HCT116 (cell line): Measurements from ENCODE around the gene GNAI2. TPM values are rescaled to one million over a fixed set of nuclear protein-coding genes. Genes with fewer than 3 reads are reported as not detected.

Experiments
- ATAC-seq: fragments of 200-7000 bp; cut with Tn5 transposase; 2 replicates; pipeline ENCODE4 v1.9.1; 2020; ENCODE audit warnings: mild to moderate bottlenecking, moderate library complexity
- BruUV-seq: library from RNA; stranded (reverse); fragments of 400-500 nt; replicated peaks from 2 replicates; lab custom pipeline; 2021; lab: Mats Ljungman, UMichigan
- CTCF ChIA-PET: fragments of 300-600 bp; sonication (Branson Sonifier 250); formaldehyde crosslinking; loops from one replicate; lab custom pipeline; 2021; ENCODE audit warnings: antibody characterized with exemption; lab: Charles Lee
- POLR2A ChIA-PET: fragments of 300-600, 350-600 bp; sonication (Branson Sonifier 250); formaldehyde crosslinking; loops from one replicate; lab custom pipeline; 2021; ENCODE audit warnings: antibody characterized with exemption; lab: Charles Lee
- RAD21 ChIA-PET, 2 experiments: fragments of 300-600 bp; sonication (Branson Sonifier 250); formaldehyde crosslinking; loops; one replicate each; lab custom pipeline; 2023; ENCODE audit warnings: low total read pairs in 2 of 2; ENCODE audit not compliant: uncharacterized antibody in 2 of 2, unreplicated experiment in 2 of 2, low non-redundant PET in 1 of 2; lab: Charles Lee
- DNase-seq: peaks from one replicate; pipeline ENCODE4 v3.0.0-alpha.2; 2010; ENCODE audit warnings: low read depth, low spot score
- H2AFZ ChIP-seq: fragments of 200-600 bp; shearing (Covaris generic), sonication (generic); 2 replicates; pipeline ENCODE4 v1.6.1; 2017; ENCODE audit warnings: low read depth, mixed run types, mixed read lengths, antibody characterized with exemption, low read length; ENCODE audit not compliant: poor library complexity, severe bottlenecking
- H3K27ac ChIP-seq: 2 replicates; pipeline ENCODE4 v1.5.1; 2012; ENCODE audit warnings: low read depth, low read length
- H3K27me3 ChIP-seq: fragments of 200-600 bp; sonication (generic); 2 replicates; pipeline ENCODE4 v1.6.1; 2016; ENCODE audit warnings: mixed run types, low read length, mixed read lengths; ENCODE audit not compliant: insufficient read depth
- H3K36me3 ChIP-seq, 2 experiments: fragments of 200-500 bp in 1 of 2; fragments of 200-600 bp in 1 of 2; sonication (Bioruptor generic) in 1 of 2; sonication (generic) in 1 of 2; 2 replicates each; pipeline versions ENCODE4 v1.5.1 to v1.6.1; 2014 to 2016; ENCODE audit warnings: low read length in 2 of 2, inconsistent platforms in 1 of 2, mixed read lengths in 1 of 2, mixed run types in 1 of 2; ENCODE audit not compliant: insufficient read depth in 2 of 2, control insufficient read depth in 1 of 2
- H3K4me1 ChIP-seq, 2 experiments: fragments of 200-600 bp in 1 of 2; sonication (generic) in 1 of 2; 2 replicates each; pipeline versions ENCODE4 v1.5.1 to v1.6.1; 2012 to 2017; ENCODE audit warnings: low read length in 2 of 2, inconsistent platforms in 1 of 2, mild to moderate bottlenecking in 1 of 2, mixed read lengths in 1 of 2, mixed run types in 1 of 2, moderate library complexity in 1 of 2; ENCODE audit not compliant: insufficient read depth in 2 of 2, control insufficient read depth in 1 of 2
- H3K4me2 ChIP-seq: fragments of 200-600 bp; sonication (generic); 2 replicates; pipeline ENCODE4 v1.6.1; 2017; ENCODE audit warnings: mixed run types, low read length, mixed read lengths
- H3K4me3 ChIP-seq, 2 experiments: fragments of 200-600 bp in 1 of 2; sonication (generic) in 1 of 2; replicated peaks in 1 of 2; 2 replicates each; pipeline ENCODE4 v1.5.1; 2011 to 2016; ENCODE audit warnings: low read length in 2 of 2, control low read depth in 1 of 2, low read depth in 1 of 2, mild to moderate bottlenecking in 1 of 2, mixed read lengths in 1 of 2, mixed run types in 1 of 2
- H3K79me2 ChIP-seq: fragments of 200-600 bp; sonication (generic); 2 replicates; pipeline ENCODE4 v1.6.1; 2017; ENCODE audit warnings: mild to moderate bottlenecking, mixed run types, low read length, moderate library complexity, mixed read lengths; ENCODE audit not compliant: insufficient read depth
- H3K9ac ChIP-seq: fragments of 200-600 bp; sonication (generic); 2 replicates; pipeline ENCODE4 v1.6.1; 2016; ENCODE audit warnings: low read length, mixed read lengths
- H3K9me2 ChIP-seq: fragments of 200-600 bp; sonication (generic), shearing (Covaris generic); 2 replicates; pipeline ENCODE4 v1.6.1; 2017; ENCODE audit warnings: mixed run types, mild to moderate bottlenecking, moderate library complexity; ENCODE audit not compliant: insufficient read depth
- H3K9me3 ChIP-seq, 2 experiments: fragments of 200-500 bp in 1 of 2; fragments of 200-600 bp in 1 of 2; sonication (Bioruptor generic) in 1 of 2; sonication (generic) in 1 of 2; 2 replicates each; pipeline ENCODE4 v1.6.1; 2014 to 2017; ENCODE audit warnings: low read length in 2 of 2, mixed read lengths in 2 of 2, inconsistent platforms in 1 of 2, low read depth in 1 of 2, mild to moderate bottlenecking in 1 of 2, mixed run types in 1 of 2, moderate library complexity in 1 of 2; ENCODE audit not compliant: control insufficient read depth in 1 of 2, insufficient read depth in 1 of 2
- H4K20me1 ChIP-seq: fragments of 200-600 bp; sonication (generic), shearing (Covaris generic); 2 replicates; pipeline ENCODE4 v1.6.1; 2017; ENCODE audit warnings: mixed run types, mild to moderate bottlenecking, moderate library complexity; ENCODE audit not compliant: insufficient read depth
- ATF3 ChIP-seq: IDR thresholded peaks from 2 replicates; pipeline ENCODE4 v1.6.1; 2012
- EZH2 ChIP-seq: fragments of 200-600 bp; sonication (generic); IDR thresholded peaks from 2 replicates; pipeline ENCODE4 v1.6.1; 2017; ENCODE audit warnings: antibody characterized with exemption, mixed run types
- EZH2phosphoT487 ChIP-seq: fragments of 200-600 bp; IDR thresholded peaks from 2 replicates; pipeline ENCODE4 v1.6.1; 2018; ENCODE audit warnings: antibody characterized with exemption, borderline replicate concordance
- FOSL1 ChIP-seq: IDR thresholded peaks from 2 replicates; pipeline ENCODE4 v1.6.1; 2012; ENCODE audit warnings: low read depth
- JUND ChIP-seq: IDR thresholded peaks from 2 replicates; pipeline ENCODE4 v1.6.1; 2012
- MAX ChIP-seq: IDR thresholded peaks from 2 replicates; pipeline ENCODE4 v1.6.1; 2012
- POLR2A ChIP-seq: IDR thresholded peaks from 2 replicates; pipeline ENCODE4 v1.7.0; 2011; ENCODE audit warnings: borderline replicate concordance; ENCODE audit not compliant: insufficient read depth, insufficient read length; ENCODE audit errors: extremely low read depth
- POLR2AphosphoS5 ChIP-seq: IDR thresholded peaks from 2 replicates; pipeline ENCODE4 v1.6.1; 2011; ENCODE audit warnings: mild to moderate bottlenecking, low read depth, low read length, moderate library complexity
- REST ChIP-seq: IDR thresholded peaks from 2 replicates; pipeline ENCODE4 v1.6.1; 2012; ENCODE audit warnings: low read depth
- SIN3A ChIP-seq: IDR thresholded peaks from 2 replicates; pipeline ENCODE4 v1.6.1; 2012; ENCODE audit warnings: low read depth
- TCF7L2 ChIP-seq: IDR thresholded peaks from 2 replicates; pipeline ENCODE4 v1.7.0; 2011; ENCODE audit warnings: borderline replicate concordance, inconsistent platforms; ENCODE audit not compliant: insufficient read depth, insufficient read length; ENCODE audit errors: extremely low read depth
- YY1 ChIP-seq: IDR thresholded peaks from 2 replicates; pipeline ENCODE4 v1.6.1; 2011; ENCODE audit warnings: low read length, low read depth, moderate library complexity, mild to moderate bottlenecking; ENCODE audit not compliant: insufficient replicate concordance; ENCODE audit errors: extremely low read depth
- ZBTB33 ChIP-seq: IDR thresholded peaks from 2 replicates; pipeline ENCODE4 v1.6.1; 2011; ENCODE audit warnings: mild to moderate bottlenecking, low read length, moderate library complexity; ENCODE audit not compliant: insufficient replicate concordance; ENCODE audit errors: extremely low read depth
- intact Hi-C: fragments of 100-400 bp; cut with micrococcal nuclease; formaldehyde crosslinking; loops from 2 replicates; pipeline ENCODE4 v1.10.0; 2022
- total RNA-seq: library from RNA; stranded (reverse); gene quantifications from one replicate; pipeline ENCODE4 v1.2.1, GENCODE V29; 2021; ENCODE audit not compliant: unreplicated experiment

Gene GNAI2
- total RNA-seq, 1 experiment from 2014 or later, result 170 TPM

GRCh38 chr3:50230104-50230793 is 5.8 kb upstream of the GNAI2 start:
- TF ChIP-seq TCF7L2, result no peak
- no peak for TF ChIP-seq POLR2A
- no peak for TF ChIP-seq POLR2AphosphoS5
- TF ChIP-seq EZH2phosphoT487, result no peak
- no peak for TF ChIP-seq JUND
- TF ChIP-seq FOSL1, result no peak
- no peak for TF ChIP-seq MAX
- TF ChIP-seq REST, result no peak
- TF ChIP-seq YY1, result no peak
- TF ChIP-seq SIN3A, result no peak
- TF ChIP-seq ATF3, result no peak
- TF ChIP-seq ZBTB33, result no peak
- no peak for TF ChIP-seq EZH2
- Histone ChIP-seq H2AFZ (no peak overlapping the region), H3K79me2 (no peaks in the 10 kb centered on the region), H3K36me3 (no peaks in the 10 kb centered on the region), H3K27me3 (no peaks in the 10 kb centered on the region), H3K4me3 (no peak overlapping the region), H4K20me1 (no peaks in the 10 kb centered on the region), H3K27ac (no peak overlapping the region; the same call in 1 of the 2 replicates), H3K9me3 (no peaks in the 10 kb centered on the region), H3K4me2 (no peak overlapping the region), H3K9ac (no peak overlapping the region), H3K9me2 (no peaks in the 10 kb centered on the region), H3K4me1 (peaks cover 25 to 56% of the 10 kb centered on the region in 2 experiments)
- ChIA-PET CTCF (interaction anchor here (1.1 kb wide), 2 partner anchors 16 to 17 kb away, joined by 3 to 5 read pairs; no protein-coding TSS in a partner anchor), POLR2A (interaction anchor here (1.5 kb wide), 1 partner anchor 16 kb away, joined by 4 read pairs; no protein-coding TSS in a partner anchor), RAD21 (no interaction called here)
- ATAC-seq (no peak), DNase-seq (no peak)
- BruUV-seq, result no TSS peak
- intact Hi-C loops, result no loop called here
